HT-29 (cell line): ENCODE results near the gene SLC35D1. TPM values are rescaled to one million over a fixed set of nuclear protein-coding genes. Genes with fewer than 3 reads are reported as not detected.
"Not testable (repeated sequence)": the region's sequence is repeated elsewhere in the genome, so short reads cannot be mapped to it uniquely, and the experiment has no call there.

Source experiments
- DNase-seq: peaks from one replicate; pipeline ENCODE4 v3.0.0-alpha.2; 2015; ENCODE audit warnings: low spot score
- total RNA-seq: library from RNA; depleted of rRNA; stranded (reverse); fragments of >200 nt; shearing (Covaris generic); gene quantifications from 2 replicates; pipeline ENCODE4 v1.2.3, GENCODE V29; 2014; rRNA removed

SLC35D1 gene
- 3.8 and 3.9 TPM in 2 replicates for total RNA-seq

- peak; percentile 60 for DNase-seq
Observed at GRCh38 chr1:67053785-67054772, at the start of gene SLC35D1. TSS of gene SLC35D1 (minus strand) at chr1:67054148. CDS start at chr1:67054013, 135 bp downstream.

- DNase-seq = peak; percentile 21
Observed at GRCh38 chr1:67103548-67103947, 49.6 kb upstream of the SLC35D1 start.

GRCh38 chr1:67100833-67101232 is 46.9 kb upstream of the SLC35D1 start:
- no peak for DNase-seq

- DNase-seq = no peak
Observed at GRCh38 chr1:67097305-67097704, 43.4 kb upstream of the SLC35D1 start.

- no peak for DNase-seq
Observed at GRCh38 chr1:67094191-67094590, 40.2 kb upstream of the SLC35D1 start.

GRCh38 chr1:67089685-67090208 is 35.8 kb upstream of the SLC35D1 start:
- DNase-seq = no peak

GRCh38 chr1:67088440-67088839 is 34.5 kb upstream of the SLC35D1 start:
- DNase-seq = no peak

GRCh38 chr1:67085326-67085725 is 31.4 kb upstream of the SLC35D1 start:
- DNase-seq = no peak

- no peak for DNase-seq
Observed at GRCh38 chr1:67084765-67085318, 30.9 kb upstream of the SLC35D1 start.

- no peak for DNase-seq
Observed at GRCh38 chr1:67078291-67078690, 24.3 kb upstream of the SLC35D1 start.

- DNase-seq = no peak
Observed at GRCh38 chr1:67077593-67077992, 23.6 kb upstream of the SLC35D1 start.

GRCh38 chr1:67072749-67073148 is 18.8 kb upstream of the SLC35D1 start:
- DNase-seq = no peak

- DNase-seq = not testable (repeated sequence)
Observed at GRCh38 chr1:67067655-67068054, 13.7 kb upstream of the SLC35D1 start.

- DNase-seq = no peak
Observed at GRCh38 chr1:67062412-67062811, 8.5 kb upstream of the SLC35D1 start.

- DNase-seq = no peak
Observed at GRCh38 chr1:67061266-67061665, 7.3 kb upstream of the SLC35D1 start.

- DNase-seq = peak; percentile 36
Observed at GRCh38 chr1:67060811-67061218, 6.9 kb upstream of the SLC35D1 start.

- DNase-seq = no peak
Observed at GRCh38 chr1:67059346-67059745, 5.4 kb upstream of the SLC35D1 start.

- no peak for DNase-seq
Observed at GRCh38 chr1:67058761-67059160, 4.8 kb upstream of the SLC35D1 start.

- no peak for DNase-seq
Observed at GRCh38 chr1:67058242-67058641, 4.3 kb upstream of the SLC35D1 start.

GRCh38 chr1:67053535-67053784 is 488 bp downstream of the SLC35D1 start:
- no peak for DNase-seq

- peak; percentile 48 for DNase-seq
Observed at GRCh38 chr1:67052741-67053534, 1.0 kb downstream of the SLC35D1 start.

GRCh38 chr1:67051196-67051595 is 2.8 kb downstream of the SLC35D1 start:
- DNase-seq = no peak
